K562 treated with DMSO at 1 percent for 48 hours (cell line): ENCODE results near the gene ATP6V0D1. TPM values are rescaled to one million over a fixed set of nuclear protein-coding genes. Genes with fewer than 3 reads are reported as not detected.

Source experiments
- total RNA-seq: library from RNA; unstranded; fragments of 300-600 nt; gene quantifications from 2 replicates; pipeline ENCODE4 v1.2.3, GENCODE V29; 2022; ENCODE audit warnings: low replicate concordance; ENCODE audit errors: extremely low read depth

Gene ATP6V0D1
- total RNA-seq: not detected in 2 replicates

DNA sequence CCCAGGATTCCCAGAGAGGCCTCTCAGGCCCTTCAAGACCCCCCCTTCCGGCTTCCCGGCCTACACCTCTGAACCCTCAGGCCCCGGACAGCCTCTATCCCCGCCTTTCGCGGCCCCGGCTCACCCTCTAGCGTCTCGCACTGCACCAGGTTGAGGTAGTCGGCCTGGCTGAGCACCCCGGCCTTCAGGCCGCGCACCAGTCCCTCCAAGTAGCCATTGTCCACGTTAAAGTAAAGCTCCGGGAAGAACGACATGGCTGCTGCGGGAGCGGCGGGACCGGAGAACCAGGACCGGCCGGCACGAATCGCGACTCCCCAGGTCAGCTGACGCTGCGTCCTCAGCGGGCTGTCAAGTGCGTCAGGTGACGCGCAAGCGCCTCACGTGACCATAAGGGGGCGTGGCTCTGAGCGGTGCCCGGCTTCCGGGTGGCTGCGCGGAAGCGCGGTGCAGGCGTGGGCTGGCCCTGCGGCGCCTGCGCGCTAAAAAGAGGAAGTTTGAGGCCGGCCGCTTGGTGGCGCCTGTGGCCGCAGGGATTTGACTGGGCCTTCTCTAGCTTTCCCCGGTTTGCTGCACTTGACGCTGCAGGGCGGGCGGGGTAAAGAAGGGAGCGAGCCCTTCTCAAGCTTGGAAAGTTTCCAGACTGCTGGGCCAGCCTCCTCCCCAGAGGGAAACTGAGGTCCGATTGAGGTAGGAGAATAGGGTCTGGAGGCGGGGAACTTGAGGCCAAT, at the start of gene ATP6V0D1:
Gene ATP6V0D1, minus strand, starts transcription at position 325 of the 728 bp plus-strand sequence. Its CDS starts 71 bp downstream, at position 254.

DNA sequence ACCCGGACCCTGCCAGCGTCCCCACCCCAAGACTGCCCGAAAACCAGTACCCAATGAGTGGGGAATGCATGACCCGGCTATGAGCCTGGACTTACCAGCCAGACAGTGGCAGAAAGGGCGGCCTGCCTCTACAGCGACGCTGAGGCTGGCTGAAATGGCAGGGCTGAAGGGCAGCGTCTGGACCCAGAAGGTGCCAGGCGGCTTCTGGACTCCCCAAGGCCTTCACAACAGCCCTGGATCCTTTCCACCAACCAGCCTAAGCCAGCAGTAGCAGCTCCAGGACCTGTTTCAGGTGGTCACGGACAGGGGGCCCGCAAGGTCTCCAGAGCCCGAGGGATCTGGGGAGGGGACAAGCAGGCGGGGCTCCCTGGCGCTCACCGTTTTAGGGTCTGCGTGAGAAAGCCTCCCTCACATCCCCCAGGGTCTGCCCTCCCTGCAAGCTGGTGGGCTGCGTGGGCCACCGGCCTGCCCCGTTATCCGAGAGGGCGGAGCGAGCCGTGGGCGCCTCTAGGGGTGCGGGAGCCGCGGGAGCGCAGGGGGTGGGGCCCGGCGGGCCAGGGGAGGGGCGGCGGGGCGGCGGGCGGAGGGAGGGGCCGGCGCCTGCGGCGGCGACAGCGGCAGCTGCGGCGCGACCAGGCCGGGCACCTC, 47.4 kb upstream of the ATP6V0D1 start, which contains the start of gene RIPOR1:
Gene RIPOR1, plus strand, starts transcription at position 608 of the 648 bp plus-strand sequence. CDS start 9,618 bp downstream, outside the sequence.

DNA sequence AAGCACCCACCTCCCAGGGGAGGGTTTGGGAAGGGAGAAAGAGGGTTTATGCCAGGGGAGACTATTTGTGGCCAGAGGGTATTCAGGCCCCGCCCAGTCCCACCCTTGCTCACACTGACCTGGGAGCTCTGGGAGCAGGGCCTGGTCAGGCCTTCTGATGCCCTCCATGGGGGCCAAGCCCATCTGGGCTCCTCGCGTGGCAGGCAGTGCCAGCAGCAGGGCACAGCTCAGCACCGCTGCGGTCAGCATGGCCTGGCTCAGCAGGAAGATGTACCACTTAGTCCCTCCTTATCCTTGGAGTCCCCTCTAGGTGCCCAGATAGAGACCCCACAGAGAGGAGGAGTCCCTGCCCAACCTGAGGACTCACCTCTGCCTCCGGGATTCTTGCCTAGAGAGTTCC, 2.2 kb upstream of the ATP6V0D1 start, which contains the start of gene AGRP:
Gene AGRP, minus strand, starts transcription at position 398 of the 400 bp plus-strand sequence. Its CDS starts 149 bp downstream, at position 249.

DNA sequence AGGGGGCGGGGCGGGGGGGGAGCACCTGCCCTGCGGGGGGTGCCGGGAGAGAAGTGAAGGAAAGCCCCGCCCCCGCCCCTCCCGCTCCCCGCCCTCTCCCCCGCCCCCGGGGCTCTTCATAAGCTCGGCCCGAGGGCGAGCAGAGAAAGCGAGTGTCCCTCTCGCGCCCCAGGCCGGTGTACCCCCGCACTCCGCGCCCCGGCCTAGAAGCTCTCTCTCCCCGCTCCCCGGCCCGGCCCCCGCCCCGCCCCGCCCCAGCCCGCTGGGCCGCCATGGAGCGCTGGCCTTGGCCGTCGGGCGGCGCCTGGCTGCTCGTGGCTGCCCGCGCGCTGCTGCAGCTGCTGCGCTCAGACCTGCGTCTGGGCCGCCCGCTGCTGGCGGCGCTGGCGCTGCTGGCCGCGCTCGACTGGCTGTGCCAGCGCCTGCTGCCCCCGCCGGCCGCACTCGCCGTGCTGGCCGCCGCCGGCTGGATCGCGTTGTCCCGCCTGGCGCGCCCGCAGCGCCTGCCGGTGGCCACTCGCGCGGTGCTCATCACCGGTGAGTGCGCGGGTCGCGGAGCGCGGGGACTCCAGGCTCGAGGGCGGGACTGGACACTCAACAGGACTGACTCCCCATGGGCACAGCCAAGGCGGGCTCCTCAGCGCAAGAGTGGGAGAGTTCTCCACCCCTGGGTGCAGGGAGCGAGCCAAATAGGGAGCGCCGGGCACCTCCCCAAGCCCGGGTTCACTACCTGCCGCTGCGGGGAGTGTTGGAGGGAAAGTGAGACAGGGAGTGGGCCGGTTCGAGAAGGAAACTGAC, 49.8 kb downstream of the ATP6V0D1 start, which contains the start of gene HSD11B2:
Gene HSD11B2, plus strand, starts transcription at position 145 of the 798 bp plus-strand sequence. Its CDS starts 128 bp downstream, at position 273.

GRCh38 chr16:67415872-67416793, 64.8 kb downstream of the ATP6V0D1 start, which contains the start of gene ZDHHC1:
Gene ZDHHC1 (minus strand): TSS chr16:67416477. CDS start chr16:67407775, 8,702 bp downstream.

DNA sequence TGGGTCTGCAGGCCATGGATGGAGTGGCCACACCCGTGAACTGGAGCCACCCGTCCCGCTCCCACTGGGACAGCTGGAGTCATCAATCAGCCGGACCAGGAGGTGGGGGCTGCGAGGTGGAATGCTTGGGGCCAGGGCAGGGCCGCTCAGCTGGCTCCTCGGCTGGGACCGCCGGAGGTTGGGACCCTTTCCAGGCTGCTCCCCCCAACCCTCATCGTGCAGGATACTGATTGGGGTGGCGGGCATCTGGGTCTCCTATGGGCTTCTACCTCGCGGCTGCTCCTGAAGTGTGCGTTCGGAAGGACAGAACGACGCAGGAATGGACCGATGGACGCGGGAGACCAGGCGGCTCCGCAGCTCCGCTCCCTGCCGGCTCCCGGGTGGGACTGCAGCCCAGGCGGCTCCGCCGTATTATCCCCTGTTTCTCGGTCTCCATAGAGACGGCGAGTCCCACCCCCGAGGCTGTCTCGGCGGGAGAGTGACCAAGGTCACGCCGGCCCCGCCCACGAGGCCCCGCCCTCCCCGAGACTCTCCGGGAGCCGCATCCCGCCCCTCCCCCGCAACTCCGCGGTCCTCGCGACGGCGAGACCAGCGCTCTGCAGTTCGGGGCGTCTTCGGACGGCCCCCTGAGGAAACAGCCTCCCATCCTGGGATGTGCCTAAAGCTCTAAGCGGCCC, 87.7 kb downstream of the ATP6V0D1 start, which contains the start of gene TPPP3:
Gene TPPP3, minus strand, starts transcription at position 388 of the 677 bp plus-strand sequence. CDS start 2,387 bp downstream, outside the sequence.

Other genes starting within 250 kb of the ATP6V0D1 start
- gene FHOD1, start 233.7 kb downstream of the ATP6V0D1 start, total RNA-seq: not detected in 2 replicates
- not detected in 2 replicates for gene SLC9A5, start 232.2 kb downstream of the ATP6V0D1 start, total RNA-seq
- not detected in 2 replicates for gene PLEKHG4, start 201.6 kb downstream of the ATP6V0D1 start, total RNA-seq
- gene KCTD19, start 154.4 kb downstream of the ATP6V0D1 start, total RNA-seq: not detected in 2 replicates
- gene LRRC36, start 154.3 kb downstream of the ATP6V0D1 start, total RNA-seq: not detected in 2 replicates
- gene TPPP3, start 87.7 kb downstream of the ATP6V0D1 start, total RNA-seq: not detected in 2 replicates
- gene ZDHHC1, start 64.7 kb downstream of the ATP6V0D1 start, total RNA-seq: not detected in 2 replicates
- gene HSD11B2, start 50.0 kb downstream of the ATP6V0D1 start, total RNA-seq: not detected in 2 replicates
- not detected in 2 replicates for gene AGRP, start 2.4 kb upstream of the ATP6V0D1 start, total RNA-seq
- gene RIPOR1, start 47.7 kb upstream of the ATP6V0D1 start, total RNA-seq: not detected in 2 replicates
- not detected in 2 replicates for gene CTCF, start 81.4 kb upstream of the ATP6V0D1 start, total RNA-seq
- not detected in 2 replicates for gene CARMIL2, start 164.0 kb upstream of the ATP6V0D1 start, total RNA-seq
- not detected in 2 replicates for gene ACD, start 179.1 kb upstream of the ATP6V0D1 start, total RNA-seq
- gene PARD6A, start 179.8 kb upstream of the ATP6V0D1 start, total RNA-seq: not detected in 2 replicates
- gene ENKD1, start 185.6 kb upstream of the ATP6V0D1 start, total RNA-seq: not detected in 2 replicates
- gene C16orf86, start 185.7 kb upstream of the ATP6V0D1 start, total RNA-seq: not detected in 2 replicates
- gene GFOD2, start 238.2 kb upstream of the ATP6V0D1 start, total RNA-seq: not detected in 2 replicates